ENCODE measurements around the gene HDAC9. TPM values are rescaled to one million over a fixed set of nuclear protein-coding genes. Genes with fewer than 3 reads are reported as not detected.

Gene HDAC9
- total RNA-seq, 1 experiment from 2014 or later: 4.3 TPM

- H3K4me1 ChIP-seq (ENCODE audit: control insufficient read depth in 1 of 2, insufficient read depth in 2 of 2, low read length in 2 of 2): peaks cover 6 to 24% of the 10 kb centered on the region in 2 experiments
- no peaks in the 10 kb centered on the region for H3K79me2 ChIP-seq (ENCODE audit: insufficient read depth, low read length)
- H3K36me3 ChIP-seq (ENCODE audit: control insufficient read depth in 1 of 2, insufficient read depth in 2 of 2, low read length in 2 of 2): no peaks in the 10 kb centered on the region
- H3K9ac ChIP-seq (ENCODE audit: low read length): no peak overlapping the region
- TF ChIP-seq POLR2A (IDR thresholded peaks at IDR 0.05; ENCODE audit: borderline replicate concordance, extremely low read depth, insufficient read depth, insufficient read length): no peak
- no peak for TF ChIP-seq POLR2AphosphoS5 (IDR thresholded peaks at IDR 0.05; ENCODE audit: low read depth, low read length)
- no peak for TF ChIP-seq EGR1 (IDR thresholded peaks at IDR 0.05; ENCODE audit: low read depth)
- no peak for TF ChIP-seq FOSL1 (IDR thresholded peaks at IDR 0.05; ENCODE audit: low read depth)
- TF ChIP-seq RAD21 (IDR thresholded peaks at IDR 0.05; ENCODE audit: low read depth): no peak
- TF ChIP-seq ELF1 (IDR thresholded peaks at IDR 0.05; ENCODE audit: borderline replicate concordance, low read depth): no peak
- TF ChIP-seq REST (IDR thresholded peaks at IDR 0.05; ENCODE audit: low read depth): no peak
- TF ChIP-seq CBX3 (IDR thresholded peaks at IDR 0.05; ENCODE audit: low read depth): no peak
- no peak for TF ChIP-seq ZNF274 (IDR thresholded peaks at IDR 0.05; ENCODE audit: low read depth, low read length)
- TF ChIP-seq YY1 (IDR thresholded peaks at IDR 0.05; ENCODE audit: extremely low read depth, insufficient replicate concordance, low read depth, low read length): no peak
- H3K9me3 ChIP-seq (ENCODE audit: control insufficient read depth in 1 of 2, insufficient read depth in 1 of 2, low read depth in 1 of 2, low read length in 2 of 2): no peaks in the 10 kb centered on the region
- RAD21 ChIA-PET (ENCODE audit: low non-redundant PET in 1 of 2, low total read pairs in 2 of 2, uncharacterized antibody in 2 of 2, unreplicated experiment in 2 of 2): no interaction called here
- BruUV-seq (replicated peaks): no TSS peak
- ATAC-seq (no peak), DNase-seq (ENCODE audit: low read depth, low spot score) (no peak)
- H3K4me3 ChIP-seq (replicated peaks in 1 of 2; ENCODE audit: low read depth in 1 of 2, low read length in 2 of 2): no peak overlapping the region
- no peak overlapping the region for H2AFZ ChIP-seq (ENCODE audit: low read depth, low read length, poor library complexity, severe bottlenecking)
- no peaks in the 10 kb centered on the region for H3K27me3 ChIP-seq (ENCODE audit: insufficient read depth, low read length)
- no peaks in the 10 kb centered on the region for H4K20me1 ChIP-seq (ENCODE audit: insufficient read depth)
- no peak overlapping the region for H3K4me2 ChIP-seq (ENCODE audit: low read length)
- H3K9me2 ChIP-seq (ENCODE audit: insufficient read depth): no peaks in the 10 kb centered on the region
- CTCF ChIA-PET: no interaction called here
- POLR2A ChIA-PET: no interaction called here
- H3K27ac ChIP-seq (ENCODE audit: low read depth, low read length): no peak overlapping the region
- intact Hi-C loops (cut with micrococcal nuclease): no loop called here
Observed at GRCh38 chr7:18663321-18663720, 167.8 kb downstream of the HDAC9 start.
